ENCODE measurements around the gene NFATC2.

DNA sequence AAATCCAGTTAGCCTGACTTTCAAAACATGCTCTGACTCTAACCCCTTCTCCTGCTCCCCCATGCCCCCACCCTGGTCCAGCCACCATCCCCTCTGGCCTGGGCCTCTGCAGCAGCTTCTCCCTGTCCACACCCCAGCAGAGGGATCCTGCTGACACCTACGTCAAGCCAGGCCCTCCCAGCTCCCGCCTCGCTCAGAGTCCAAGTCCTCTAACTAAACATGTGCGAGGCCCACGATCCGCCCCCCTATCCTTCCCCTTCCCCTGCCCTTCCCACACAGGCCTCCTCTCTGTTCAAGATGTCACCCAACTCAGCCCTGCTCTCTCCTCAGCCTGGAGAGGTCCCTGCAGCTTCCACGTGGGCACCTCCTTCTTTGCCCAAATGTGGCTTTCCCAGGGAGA, 33.7 kb downstream of the NFATC2 start:
- TF ChIP-seq POLR2A (IDR thresholded peaks at IDR 0.05) (no peak), POLR2AphosphoS5 (IDR thresholded peaks at IDR 0.05) (no peak)
- TF ChIP-seq, protein P1, sequence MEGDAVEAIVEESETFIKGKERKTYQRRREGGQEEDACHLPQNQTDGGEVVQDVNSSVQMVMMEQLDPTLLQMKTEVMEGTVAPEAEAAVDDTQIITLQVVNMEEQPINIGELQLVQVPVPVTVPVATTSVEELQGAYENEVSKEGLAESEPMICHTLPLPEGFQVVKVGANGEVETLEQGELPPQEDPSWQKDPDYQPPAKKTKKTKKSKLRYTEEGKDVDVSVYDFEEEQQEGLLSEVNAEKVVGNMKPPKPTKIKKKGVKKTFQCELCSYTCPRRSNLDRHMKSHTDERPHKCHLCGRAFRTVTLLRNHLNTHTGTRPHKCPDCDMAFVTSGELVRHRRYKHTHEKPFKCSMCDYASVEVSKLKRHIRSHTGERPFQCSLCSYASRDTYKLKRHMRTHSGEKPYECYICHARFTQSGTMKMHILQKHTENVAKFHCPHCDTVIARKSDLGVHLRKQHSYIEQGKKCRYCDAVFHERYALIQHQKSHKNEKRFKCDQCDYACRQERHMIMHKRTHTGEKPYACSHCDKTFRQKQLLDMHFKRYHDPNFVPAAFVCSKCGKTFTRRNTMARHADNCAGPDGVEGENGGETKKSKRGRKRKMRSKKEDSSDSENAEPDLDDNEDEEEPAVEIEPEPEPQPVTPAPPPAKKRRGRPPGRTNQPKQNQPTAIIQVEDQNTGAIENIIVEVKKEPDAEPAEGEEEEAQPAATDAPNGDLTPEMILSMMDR (IDR thresholded peaks at IDR 0.05): no peak

Measured in breast epithelium (tissue), 3 donors.